Right atrium auricular region (tissue), 2 donors: Measurements from ENCODE around the gene LRRC1. TPM values are rescaled to one million over a fixed set of nuclear protein-coding genes. Genes with fewer than 3 reads are reported as not detected.

Experiments used
- DNase-seq: peaks from one replicate; pipeline ENCODE4 v3.0.0-alpha.2; 2019; ENCODE audit warnings: low spot score
- H3K27ac ChIP-seq, 2 donors: fragments of 200-600 bp; sonication (generic); 1 replicate in 1 of 2; 2 replicates in 1 of 2; pipeline ENCODE4 v1.5.1; 2016 to 2019
- H3K27me3 ChIP-seq, 2 donors: fragments of 200-600 bp; sonication (generic); one replicate each; pipeline versions ENCODE4 v1.5.1 to v1.6.0; 2017 to 2019
- H3K36me3 ChIP-seq: fragments of 200-600 bp; sonication (generic); one replicate; pipeline ENCODE4 v1.5.1; 2016
- H3K4me1 ChIP-seq, 2 donors: fragments of 200-600 bp; sonication (generic); one replicate each; pipeline versions ENCODE4 v1.5.1 to v1.6.0; 2017 to 2019
- H3K4me3 ChIP-seq, 2 donors: fragments of 200-600 bp; sonication (generic); 1 replicate in 1 of 2; 2 replicates in 1 of 2; pipeline ENCODE4 v1.5.1; 2017 to 2019; ENCODE audit warnings: mild to moderate bottlenecking in 1 of 2, moderate library complexity in 1 of 2
- H3K9me3 ChIP-seq, 2 donors: fragments of 200-600 bp; sonication (generic); one replicate each; pipeline ENCODE4 v1.5.1; 2019
- total RNA-seq, 2 donors: library from RNA; depleted of rRNA; stranded (reverse); fragments of >200 nt; gene quantifications; one replicate each; pipeline ENCODE4 v1.1.0, GENCODE V29; 2016
- TF ChIP-seq, protein P1 (sequence below), 2 donors: fragments of 200-600 bp; sonication (generic); IDR thresholded peaks; one replicate each; pipeline ENCODE4 v1.5.1; 2019; ENCODE audit warnings: antibody characterized with exemption in 2 of 2

The LRRC1 gene
- total RNA-seq, 2 donors from 2014 or later, result 5.3 to 6.1 TPM

- TF ChIP-seq, protein P1, sequence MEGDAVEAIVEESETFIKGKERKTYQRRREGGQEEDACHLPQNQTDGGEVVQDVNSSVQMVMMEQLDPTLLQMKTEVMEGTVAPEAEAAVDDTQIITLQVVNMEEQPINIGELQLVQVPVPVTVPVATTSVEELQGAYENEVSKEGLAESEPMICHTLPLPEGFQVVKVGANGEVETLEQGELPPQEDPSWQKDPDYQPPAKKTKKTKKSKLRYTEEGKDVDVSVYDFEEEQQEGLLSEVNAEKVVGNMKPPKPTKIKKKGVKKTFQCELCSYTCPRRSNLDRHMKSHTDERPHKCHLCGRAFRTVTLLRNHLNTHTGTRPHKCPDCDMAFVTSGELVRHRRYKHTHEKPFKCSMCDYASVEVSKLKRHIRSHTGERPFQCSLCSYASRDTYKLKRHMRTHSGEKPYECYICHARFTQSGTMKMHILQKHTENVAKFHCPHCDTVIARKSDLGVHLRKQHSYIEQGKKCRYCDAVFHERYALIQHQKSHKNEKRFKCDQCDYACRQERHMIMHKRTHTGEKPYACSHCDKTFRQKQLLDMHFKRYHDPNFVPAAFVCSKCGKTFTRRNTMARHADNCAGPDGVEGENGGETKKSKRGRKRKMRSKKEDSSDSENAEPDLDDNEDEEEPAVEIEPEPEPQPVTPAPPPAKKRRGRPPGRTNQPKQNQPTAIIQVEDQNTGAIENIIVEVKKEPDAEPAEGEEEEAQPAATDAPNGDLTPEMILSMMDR (IDR thresholded peaks at IDR 0.05), result no peak
- Histone ChIP-seq H3K36me3 (no peaks in the 10 kb centered on the region), H3K27me3 (no peaks in the 10 kb centered on the region), H3K4me3 (no peak overlapping the region), H3K27ac (no peak overlapping the region), H3K4me1 (no peaks in the 10 kb centered on the region), H3K9me3 (no peaks in the 10 kb centered on the region)
- DNase-seq, result no peak
These were observed 29.5 kb upstream of the LRRC1 start for GRCh38 chr6:53765270-53765669.

DNA sequence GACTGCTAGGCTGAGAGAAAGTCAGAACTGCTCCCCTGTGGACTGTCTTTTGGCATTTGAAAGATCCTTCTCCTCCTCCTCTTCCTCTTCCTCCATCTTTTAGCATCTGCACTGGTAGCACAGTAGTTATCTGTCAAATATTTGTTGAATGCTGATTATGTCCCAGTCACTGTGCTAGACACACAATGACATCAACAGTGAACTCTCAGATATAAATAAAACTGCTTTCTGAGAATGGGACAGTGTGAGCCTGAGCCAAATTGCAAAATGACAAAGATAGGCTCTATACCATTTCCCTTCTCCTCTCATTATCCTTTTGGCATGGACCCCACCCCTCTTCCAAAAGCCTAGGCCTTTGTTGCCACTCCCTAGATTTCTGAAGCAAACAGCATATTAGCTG lies 27.9 kb upstream of the LRRC1 start:
- Histone ChIP-seq H3K27ac (no peak overlapping the region), H3K27me3 (no peaks in the 10 kb centered on the region), H3K36me3 (no peaks in the 10 kb centered on the region), H3K4me3 (no peak overlapping the region), H3K9me3 (no peaks in the 10 kb centered on the region), H3K4me1 (no peaks in the 10 kb centered on the region)
- TF ChIP-seq, protein P1 (IDR thresholded peaks at IDR 0.05), result no peak
- DNase-seq, result no peak

DNA sequence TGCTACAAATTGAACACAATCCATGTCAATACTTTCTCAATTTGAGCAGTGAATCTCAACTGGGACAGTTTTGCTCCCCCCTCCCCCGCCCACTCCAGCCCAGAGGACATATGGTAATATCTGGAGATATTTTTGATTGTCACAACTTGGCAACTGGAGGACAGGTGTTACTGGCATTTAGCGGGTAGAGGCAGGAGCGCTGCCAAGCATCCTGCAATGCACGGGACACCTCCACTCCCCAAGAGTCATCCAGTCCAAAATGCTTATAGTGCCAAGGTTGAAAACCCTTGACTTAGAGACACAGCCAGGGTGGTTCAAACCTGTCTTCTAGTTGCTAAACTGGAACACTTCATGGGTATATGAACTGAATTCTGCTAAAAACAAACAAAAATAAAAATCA lies 26.9 kb upstream of the LRRC1 start:
- Histone ChIP-seq H3K4me1 (peaks cover 0 to 4% of the 10 kb centered on the region in 2 donors), H3K27me3 (no peaks in the 10 kb centered on the region), H3K4me3 (no peak overlapping the region), H3K27ac (no peak overlapping the region), H3K36me3 (no peaks in the 10 kb centered on the region), H3K9me3 (no peaks in the 10 kb centered on the region)
- TF ChIP-seq, protein P1 (IDR thresholded peaks at IDR 0.05), result no peak
- DNase-seq, result no peak

DNA sequence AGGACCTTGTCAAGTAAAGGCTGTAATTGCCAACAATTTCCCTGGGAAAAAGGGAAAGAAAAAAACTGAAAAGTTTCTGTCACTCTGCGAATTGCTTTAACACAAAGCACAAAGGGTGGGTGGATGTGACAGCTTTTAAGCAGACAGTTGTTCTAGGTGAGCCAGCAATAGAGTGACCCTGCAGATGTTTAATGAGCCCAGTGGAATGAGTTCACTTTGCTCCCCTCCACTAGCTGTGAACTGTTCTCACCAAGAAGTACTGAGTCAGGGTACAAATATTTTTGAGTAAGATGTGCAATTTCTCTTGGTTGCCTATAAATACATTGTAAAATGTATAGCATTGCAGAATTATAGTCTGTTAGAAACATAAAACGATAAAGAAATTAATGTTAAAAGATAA lies 26.2 kb upstream of the LRRC1 start:
- Histone ChIP-seq H3K4me1 (peaks cover 0 to 4% of the 10 kb centered on the region in 2 donors), H3K4me3 (no peak overlapping the region), H3K36me3 (no peaks in the 10 kb centered on the region), H3K27me3 (no peaks in the 10 kb centered on the region), H3K9me3 (no peaks in the 10 kb centered on the region), H3K27ac (no peak overlapping the region)
- no peak for DNase-seq
- TF ChIP-seq, protein P1 (IDR thresholded peaks at IDR 0.05), result no peak

DNA sequence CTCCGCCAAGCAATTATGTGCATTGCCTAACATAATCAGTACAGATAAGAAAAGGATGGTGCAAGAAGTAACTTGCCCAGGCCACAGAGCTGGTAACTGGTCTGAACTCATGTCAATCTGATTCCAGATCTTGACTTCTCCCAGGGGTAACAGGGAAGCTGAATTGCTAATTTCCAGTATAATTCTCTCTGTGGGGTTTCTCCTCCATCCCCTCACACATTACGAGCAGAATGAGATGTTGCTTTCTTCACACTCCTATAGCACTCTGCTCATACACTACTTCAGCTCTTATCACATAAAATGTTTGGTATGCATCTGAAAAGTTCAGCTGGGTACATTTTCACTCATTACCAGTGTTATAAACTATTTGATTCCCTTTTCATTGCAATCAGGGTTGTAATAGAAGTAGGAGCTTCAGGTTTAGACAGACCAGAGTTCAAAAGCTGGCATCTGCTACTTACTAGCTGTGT lies 24.0 kb upstream of the LRRC1 start:
- Histone ChIP-seq H3K27me3 (no peaks in the 10 kb centered on the region), H3K27ac (no peak overlapping the region), H3K4me3 (no peak overlapping the region), H3K4me1 (peaks cover 0 to 4% of the 10 kb centered on the region in 2 donors), H3K9me3 (no peaks in the 10 kb centered on the region), H3K36me3 (no peaks in the 10 kb centered on the region)
- TF ChIP-seq, protein P1 (IDR thresholded peaks at IDR 0.05), result no peak
- no peak for DNase-seq
